Measurements from ENCODE around the gene PRSS1.
A peak's percentile ranks its signal among the peaks of the same experiment; 100 is the strongest.

The PRSS1 gene

DNA sequence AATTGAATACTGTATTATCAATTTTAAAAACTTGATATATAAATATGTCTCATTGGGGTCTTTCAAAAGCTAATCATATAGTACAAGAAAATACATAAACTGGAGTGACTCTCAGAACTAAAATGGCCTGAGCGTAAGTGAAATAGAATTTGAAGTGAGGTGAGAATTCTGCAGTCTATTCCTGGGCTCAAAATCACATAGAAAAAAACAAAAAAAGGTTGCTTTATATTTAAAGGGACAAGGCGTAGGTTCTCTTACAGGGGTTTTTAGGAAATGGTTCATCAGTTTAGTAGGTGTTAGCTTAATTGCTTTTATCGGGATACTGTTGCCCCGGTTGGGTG, 36.7 kb upstream of the PRSS1 start:
- no peaks in the 10 kb centered on the region for H3K36me3 ChIP-seq (ENCODE audit: control insufficient read depth, low read length)
- H3K9me2 ChIP-seq (replicated peaks; ENCODE audit: control insufficient read depth, low read length), result no peaks in the 10 kb centered on the region
- no peaks in the 10 kb centered on the region for H3K27me3 ChIP-seq (ENCODE audit: control insufficient read depth, low read length)
- H4K20me1 ChIP-seq (ENCODE audit: control insufficient read depth, insufficient read depth, low read depth, low read length), result no peaks in the 10 kb centered on the region
- no peaks in the 10 kb centered on the region for H3F3A ChIP-seq (ENCODE audit: control insufficient read depth, insufficient read depth)
- no peaks in the 10 kb centered on the region for H3K79me2 ChIP-seq (ENCODE audit: control insufficient read depth, low read length)
- TF ChIP-seq CTCF (IDR thresholded peaks at IDR 0.05; ENCODE audit: low read depth, low read length, poor library complexity, severe bottlenecking), result no peak
- no peak overlapping the region for H3K4me3 ChIP-seq (ENCODE audit: low read length)
- H3K9me3 ChIP-seq (ENCODE audit: control insufficient read depth, insufficient read depth, low read length), result no peaks in the 10 kb centered on the region
- no peak overlapping the region for H3K4me2 ChIP-seq (ENCODE audit: low read length)
- no peak overlapping the region for H3K27ac ChIP-seq (ENCODE audit: low read depth, low read length)
- peaks cover 32% of the 10 kb centered on the region for H3K4me1 ChIP-seq (ENCODE audit: control insufficient read depth, low read length)

DNA sequence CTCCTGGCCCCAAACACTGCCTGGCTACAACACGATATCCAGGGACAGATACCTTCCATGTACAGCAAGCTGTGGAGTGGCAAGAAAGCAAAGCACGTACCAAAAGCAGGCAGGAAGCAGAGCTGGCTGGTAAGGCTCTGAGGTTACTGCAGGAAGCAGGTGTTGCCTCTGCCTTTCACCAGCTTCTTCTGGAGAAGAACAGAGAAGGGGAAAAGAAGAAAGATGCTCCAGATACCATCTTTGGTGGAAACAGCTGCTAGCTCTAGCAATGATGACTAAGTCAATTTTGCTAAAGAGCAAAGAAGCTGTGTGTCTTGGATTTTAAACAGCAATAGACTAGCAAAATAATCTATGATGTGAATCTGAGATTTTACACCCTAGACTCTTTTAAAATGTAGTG, 34.9 kb upstream of the PRSS1 start:
- H3K9me3 ChIP-seq (ENCODE audit: control insufficient read depth, insufficient read depth, low read length), result no peaks in the 10 kb centered on the region
- no peaks in the 10 kb centered on the region for H4K20me1 ChIP-seq (ENCODE audit: control insufficient read depth, insufficient read depth, low read depth, low read length)
- H3K27me3 ChIP-seq (ENCODE audit: control insufficient read depth, low read length), result no peaks in the 10 kb centered on the region
- no peaks in the 10 kb centered on the region for H3F3A ChIP-seq (ENCODE audit: control insufficient read depth, insufficient read depth)
- H3K79me2 ChIP-seq (ENCODE audit: control insufficient read depth, low read length), result no peaks in the 10 kb centered on the region
- H3K27ac ChIP-seq (ENCODE audit: low read depth, low read length), result no peak overlapping the region
- no peak overlapping the region for H3K4me3 ChIP-seq (ENCODE audit: low read length)
- peaks cover 32% of the 10 kb centered on the region for H3K4me1 ChIP-seq (ENCODE audit: control insufficient read depth, low read length)
- H3K36me3 ChIP-seq (ENCODE audit: control insufficient read depth, low read length), result no peaks in the 10 kb centered on the region
- H3K4me2 ChIP-seq (ENCODE audit: low read length), result peak overlapping the region; percentile 32
- H3K9me2 ChIP-seq (replicated peaks; ENCODE audit: control insufficient read depth, low read length), result no peaks in the 10 kb centered on the region
- no peak for TF ChIP-seq CTCF (IDR thresholded peaks at IDR 0.05; ENCODE audit: low read depth, low read length, poor library complexity, severe bottlenecking)
- no peak for TF ChIP-seq EZH2phosphoT487 (IDR thresholded peaks at IDR 0.05; ENCODE audit: borderline replicate concordance, low read length)

DNA sequence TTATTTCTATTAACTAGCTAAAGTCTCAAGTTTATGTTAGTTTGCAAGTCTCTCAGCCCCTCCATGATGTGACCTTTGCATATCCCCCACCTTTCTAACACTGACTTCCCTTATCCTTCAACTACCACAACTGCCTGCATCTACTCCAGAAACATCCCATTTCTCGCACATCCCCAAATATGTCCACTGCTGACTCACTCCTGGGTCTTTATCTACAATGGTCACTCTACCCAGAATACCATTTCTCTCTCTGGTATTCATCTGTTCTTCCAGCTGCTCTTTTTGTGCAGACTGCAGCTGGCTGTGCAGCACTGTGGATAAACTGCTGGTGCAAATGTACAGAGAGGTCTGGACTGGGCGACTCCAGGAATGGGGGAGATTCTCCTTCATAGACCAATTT, 32.7 kb upstream of the PRSS1 start:
- Histone ChIP-seq H4K20me1 (ENCODE audit: control insufficient read depth, insufficient read depth, low read depth, low read length) (no peaks in the 10 kb centered on the region), H3K4me1 (ENCODE audit: control insufficient read depth, low read length) (peaks cover 47% of the 10 kb centered on the region), H3K36me3 (ENCODE audit: control insufficient read depth, low read length) (no peaks in the 10 kb centered on the region), H3K27ac (ENCODE audit: low read depth, low read length) (no peak overlapping the region), H3K27me3 (ENCODE audit: control insufficient read depth, low read length) (no peaks in the 10 kb centered on the region), H3F3A (ENCODE audit: control insufficient read depth, insufficient read depth) (no peaks in the 10 kb centered on the region), H3K9me3 (ENCODE audit: control insufficient read depth, insufficient read depth, low read length) (no peaks in the 10 kb centered on the region), H3K4me2 (ENCODE audit: low read length) (no peak overlapping the region), H3K79me2 (ENCODE audit: control insufficient read depth, low read length) (no peaks in the 10 kb centered on the region), H3K4me3 (ENCODE audit: low read length) (no peak overlapping the region), H3K9me2 (replicated peaks; ENCODE audit: control insufficient read depth, low read length) (no peaks in the 10 kb centered on the region)
- TF ChIP-seq EZH2phosphoT487 (IDR thresholded peaks at IDR 0.05; ENCODE audit: borderline replicate concordance, low read length) (no peak), CTCF (IDR thresholded peaks at IDR 0.05; ENCODE audit: low read depth, low read length, poor library complexity, severe bottlenecking) (no peak)

GRCh38 chr7:142717453-142717852, 31.8 kb upstream of the PRSS1 start:
- no peak for TF ChIP-seq CTCF (IDR thresholded peaks at IDR 0.05; ENCODE audit: low read depth, low read length, poor library complexity, severe bottlenecking)
- TF ChIP-seq EZH2phosphoT487 (IDR thresholded peaks at IDR 0.05; ENCODE audit: borderline replicate concordance, low read length), result no peak
- Histone ChIP-seq H3K27ac (ENCODE audit: low read depth, low read length) (no peak overlapping the region), H3F3A (ENCODE audit: control insufficient read depth, insufficient read depth) (no peaks in the 10 kb centered on the region), H3K4me2 (ENCODE audit: low read length) (no peak overlapping the region), H3K9me2 (replicated peaks; ENCODE audit: control insufficient read depth, low read length) (no peaks in the 10 kb centered on the region), H3K27me3 (ENCODE audit: control insufficient read depth, low read length) (no peaks in the 10 kb centered on the region; the same call in 1 of the 2 replicates), H3K9me3 (ENCODE audit: control insufficient read depth, insufficient read depth, low read length) (no peaks in the 10 kb centered on the region), H3K4me1 (ENCODE audit: control insufficient read depth, low read length) (peaks cover 52% of the 10 kb centered on the region), H3K36me3 (ENCODE audit: control insufficient read depth, low read length) (no peaks in the 10 kb centered on the region), H3K79me2 (ENCODE audit: control insufficient read depth, low read length) (no peaks in the 10 kb centered on the region), H3K4me3 (ENCODE audit: low read length) (no peak overlapping the region), H4K20me1 (ENCODE audit: control insufficient read depth, insufficient read depth, low read depth, low read length) (no peaks in the 10 kb centered on the region)

All from DOHH2 (cell line).